NT2/D1 (cell line): ENCODE data around the gene RILP.

ENCODE experiments used
- YY1 ChIP-seq: IDR thresholded peaks from 2 replicates; pipeline ENCODE4 v1.6.1; 2011; ENCODE audit not compliant: insufficient read length, insufficient read depth
- ZNF274 ChIP-seq: IDR thresholded peaks from 2 replicates; pipeline ENCODE4 v1.6.1; 2011; ENCODE audit warnings: mild to moderate bottlenecking, low read depth, low read length

- TF ChIP-seq YY1 = no peak
- no peak for TF ChIP-seq ZNF274
These were observed 41.7 kb downstream of the RILP start for GRCh38 chr17:1607971-1608320.
